Muscle of leg (tissue), 11 donors: Measurements from ENCODE around the gene SEPTIN7. TPM values are rescaled to one million over a fixed set of nuclear protein-coding genes. Genes with fewer than 3 reads are reported as not detected.

ENCODE experiments used
- DNase-seq: peaks from one replicate; pipeline ENCODE4 v3.0.0; 2013
- H3K27ac ChIP-seq: one replicate; pipeline ENCODE4 v1.5.1; 2013; ENCODE audit warnings: mild to moderate bottlenecking, low read length, control low read depth
- H3K27me3 ChIP-seq: one replicate; pipeline ENCODE4 v1.6.1; 2013; ENCODE audit warnings: low read length; ENCODE audit not compliant: control insufficient read depth, insufficient read depth
- H3K36me3 ChIP-seq: one replicate; pipeline ENCODE4 v1.6.1; 2013; ENCODE audit warnings: low read length; ENCODE audit not compliant: control insufficient read depth, insufficient read depth
- H3K4me1 ChIP-seq: one replicate; pipeline ENCODE4 v1.6.1; 2013; ENCODE audit warnings: low read length; ENCODE audit not compliant: control insufficient read depth, insufficient read depth
- H3K4me3 ChIP-seq: one replicate; pipeline ENCODE4 v1.5.1; 2013; ENCODE audit warnings: low read length, control low read depth
- H3K9me3 ChIP-seq: replicated peaks from 2 replicates; pipeline ENCODE4 v1.6.1; 2013; ENCODE audit warnings: low read depth, low read length; ENCODE audit not compliant: control insufficient read depth
- WGBS: methylation state at CpG from one replicate; pipeline ENCODE4 v1.1.5; 2013; ENCODE audit warnings: missing lambda C conversion rate; ENCODE audit not compliant: insufficient coverage; 5-methylcytosine and 5-hydroxymethylcytosine counted together
- polyA plus RNA-seq, 8 donors: library from polyadenylated mRNA; unstranded; fragments of 120-200 nt; gene quantifications; one replicate each; pipeline versions ENCODE4 v1.2.1 to v1.2.3, GENCODE V29; 2013; ENCODE audit warnings: inconsistent platforms in 1 of 8, low replicate concordance in 1 of 8; ENCODE audit not compliant: insufficient read length in 8 of 8, insufficient read depth in 1 of 8
- total RNA-seq: library from RNA; stranded (reverse); fragments of 120-200 nt; gene quantifications from one replicate; pipeline ENCODE4 v1.2.4, GENCODE V29; 2013

The SEPTIN7 gene
- total and polyA plus RNA-seq, 9 donors = 324 to 423 (median 363) TPM

DNA sequence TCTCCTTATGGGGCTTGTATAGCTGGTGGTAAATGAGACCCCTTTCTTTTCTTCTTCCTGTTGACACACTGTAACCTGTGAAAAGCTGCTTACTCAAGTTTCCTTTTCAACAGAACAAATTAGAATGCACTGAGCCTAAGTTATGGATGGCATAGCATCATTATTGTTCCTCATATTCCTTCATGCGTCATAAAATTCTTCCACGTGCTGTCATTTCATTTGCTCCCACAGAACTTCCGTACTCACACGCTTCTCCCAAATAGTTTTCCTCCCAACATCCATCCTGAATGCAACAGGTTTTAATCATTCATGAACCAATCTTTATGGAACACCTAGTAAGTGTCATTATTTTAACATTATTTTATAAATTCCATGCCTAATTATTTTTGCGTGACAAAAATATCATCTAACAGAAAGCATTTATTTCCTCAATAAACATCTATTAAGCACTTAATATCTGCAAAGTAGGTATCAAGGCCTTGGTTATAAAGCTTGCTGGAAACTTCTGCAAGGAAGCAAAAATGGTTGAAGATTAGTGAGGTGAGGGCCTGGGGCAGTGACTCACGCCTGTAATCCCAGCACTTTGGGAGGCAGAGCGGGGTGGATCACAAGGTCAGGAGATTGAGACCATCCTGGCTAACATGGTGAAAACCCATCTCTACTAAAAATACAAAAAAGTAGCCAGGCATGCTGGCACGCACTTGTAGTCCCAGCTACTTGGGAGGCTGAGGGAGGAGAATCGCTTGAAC is 18.9 kb upstream of the SEPTIN7 start:
- no peak overlapping the region for H3K27ac ChIP-seq
- H3K9me3 ChIP-seq = no peaks in the 10 kb centered on the region
- H3K4me3 ChIP-seq = no peak overlapping the region
- H3K27me3 ChIP-seq = no peaks in the 10 kb centered on the region
- no peak for DNase-seq
- WGBS = 91% methylated on average over 6 of the region's 9 CpGs
- H3K4me1 ChIP-seq = no peaks in the 10 kb centered on the region
- no peaks in the 10 kb centered on the region for H3K36me3 ChIP-seq

GRCh38 chr7:35784332-35784731 is 16.5 kb upstream of the SEPTIN7 start:
- H3K4me1 ChIP-seq = no peaks in the 10 kb centered on the region
- H3K9me3 ChIP-seq = no peaks in the 10 kb centered on the region
- H3K4me3 ChIP-seq = no peak overlapping the region
- WGBS = 89% methylated on average over 2 of the region's 3 CpGs
- no peak for DNase-seq
- H3K27ac ChIP-seq = no peak overlapping the region
- H3K36me3 ChIP-seq = no peaks in the 10 kb centered on the region
- H3K27me3 ChIP-seq = no peaks in the 10 kb centered on the region

GRCh38 chr7:35785250-35785649 is 15.6 kb upstream of the SEPTIN7 start:
- WGBS = no CpG with 5 or more reads among the region's 2 CpGs
- H3K27ac ChIP-seq = no peak overlapping the region
- no peak for DNase-seq
- no peak overlapping the region for H3K4me3 ChIP-seq
- no peaks in the 10 kb centered on the region for H3K36me3 ChIP-seq
- no peaks in the 10 kb centered on the region for H3K9me3 ChIP-seq
- H3K27me3 ChIP-seq = no peaks in the 10 kb centered on the region
- H3K4me1 ChIP-seq = no peaks in the 10 kb centered on the region

GRCh38 chr7:35787925-35788324 is 12.9 kb upstream of the SEPTIN7 start:
- no peak for DNase-seq
- no peaks in the 10 kb centered on the region for H3K9me3 ChIP-seq
- no peak overlapping the region for H3K27ac ChIP-seq
- no peaks in the 10 kb centered on the region for H3K27me3 ChIP-seq
- no peaks in the 10 kb centered on the region for H3K4me1 ChIP-seq
- no peaks in the 10 kb centered on the region for H3K36me3 ChIP-seq
- no peak overlapping the region for H3K4me3 ChIP-seq
- no CpG with 5 or more reads among the region's 2 CpGs for WGBS

DNA sequence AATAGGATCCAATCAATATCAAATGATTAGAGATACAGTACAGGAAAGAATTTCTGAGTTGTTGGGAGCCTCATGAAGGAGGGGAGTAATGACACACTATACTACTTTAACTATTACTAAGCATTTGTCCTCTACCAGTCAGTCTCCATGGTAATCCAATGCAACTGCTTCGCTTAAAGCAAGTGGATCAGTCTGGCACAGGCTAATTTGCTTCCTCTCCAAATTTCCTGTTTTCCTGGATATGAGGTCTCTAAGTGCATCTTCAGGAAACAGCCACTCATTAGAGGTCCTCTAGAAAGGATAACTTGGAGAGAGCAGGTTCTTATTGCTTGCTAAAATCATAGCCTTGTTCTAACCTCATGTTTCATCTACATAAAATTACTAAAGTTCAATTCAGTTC is 8.4 kb upstream of the SEPTIN7 start:
- no peaks in the 10 kb centered on the region for H3K36me3 ChIP-seq
- no peak overlapping the region for H3K27ac ChIP-seq

GRCh38 chr7:35792873-35793489 is 7.9 kb upstream of the SEPTIN7 start:
- Histone ChIP-seq H3K27me3 (no peaks in the 10 kb centered on the region), H3K27ac (peak overlapping the region; percentile 25), H3K36me3 (no peaks in the 10 kb centered on the region), H3K4me3 (no peak overlapping the region), H3K4me1 (peaks cover 3% of the 10 kb centered on the region), H3K9me3 (no peaks in the 10 kb centered on the region)
- WGBS = no CpG with 5 or more reads among the region's 4 CpGs
- no peak for DNase-seq

More for the DNA sequence above, 8.4 kb upstream of the SEPTIN7 start:
- Histone ChIP-seq H3K4me3 (no peak overlapping the region), H3K4me1 (peaks cover 3% of the 10 kb centered on the region), H3K27me3 (no peaks in the 10 kb centered on the region), H3K9me3 (no peaks in the 10 kb centered on the region)
- DNase-seq = peak; percentile 25
- WGBS = 63% methylated on average over 1 of the region's 1 CpG

GRCh38 chr7:35797311-35797710 is 3.5 kb upstream of the SEPTIN7 start:
- H3K36me3 ChIP-seq = no peaks in the 10 kb centered on the region
- no peak overlapping the region for H3K27ac ChIP-seq
- H3K4me1 ChIP-seq = peaks cover 3% of the 10 kb centered on the region
- no peaks in the 10 kb centered on the region for H3K27me3 ChIP-seq
- H3K9me3 ChIP-seq = no peaks in the 10 kb centered on the region
- no peak for DNase-seq
- no peak overlapping the region for H3K4me3 ChIP-seq
- WGBS = 88% methylated on average over 2 of the region's 5 CpGs

GRCh38 chr7:35799846-35800717 is 775 bp upstream of the SEPTIN7 start:
- Histone ChIP-seq H3K27ac (peak overlapping the region; percentile 98), H3K4me3 (peak overlapping the region; percentile 63), H3K27me3 (no peaks in the 10 kb centered on the region), H3K36me3 (no peaks in the 10 kb centered on the region), H3K4me1 (peaks cover 7% of the 10 kb centered on the region), H3K9me3 (no peaks in the 10 kb centered on the region)
- 0% methylated on average over 32 of the region's 37 CpGs for WGBS
- DNase-seq = peak; percentile 98

- Histone ChIP-seq H3K9me3 (no peaks in the 10 kb centered on the region), H3K27me3 (no peaks in the 10 kb centered on the region), H3K4me3 (peak overlapping the region; percentile 94), H3K27ac (peak overlapping the region; percentile 98), H3K36me3 (no peaks in the 10 kb centered on the region), H3K4me1 (peaks cover 7% of the 10 kb centered on the region)
- under 1% methylated on average over 55 of the region's 70 CpGs for WGBS
- peak; percentile 86 for DNase-seq
Measured at GRCh38 chr7:35801392-35802101, 690 bp downstream of the SEPTIN7 start.
